Large intestine (tissue), 3 donors: ENCODE data around the gene PHLDB2. TPM values are rescaled to one million over a fixed set of nuclear protein-coding genes. Genes with fewer than 3 reads are reported as not detected.
A peak's percentile ranks its signal among the peaks of the same experiment; 100 is the strongest.

Experiments
- DNase-seq, 2 donors: peaks; one replicate each; pipeline versions ENCODE4 v3.0.0 to v3.0.0-alpha.2; 2013
- H3K27ac ChIP-seq: one replicate; pipeline ENCODE4 v1.5.1; 2013; ENCODE audit warnings: low read length
- H3K27me3 ChIP-seq: 2 replicates; pipeline ENCODE4 v1.6.1; 2013; ENCODE audit warnings: low read length; ENCODE audit not compliant: control insufficient read depth, insufficient read depth
- H3K36me3 ChIP-seq: 2 replicates; pipeline ENCODE4 v1.6.1; 2013; ENCODE audit warnings: low read length; ENCODE audit not compliant: control insufficient read depth, insufficient read depth
- H3K4me1 ChIP-seq: one replicate; pipeline ENCODE4 v1.6.1; 2013; ENCODE audit warnings: low read length; ENCODE audit not compliant: control insufficient read depth, insufficient read depth
- H3K4me3 ChIP-seq: one replicate; pipeline ENCODE4 v1.5.1; 2013; ENCODE audit warnings: low read length
- H3K9me3 ChIP-seq: one replicate; pipeline ENCODE4 v1.6.1; 2013; ENCODE audit warnings: mild to moderate bottlenecking, low read depth, low read length, moderate library complexity; ENCODE audit not compliant: control insufficient read depth
- WGBS: methylation state at CpG from one replicate; pipeline ENCODE4 v1.1.5; 2013; ENCODE audit warnings: low lambda C conversion rate; ENCODE audit not compliant: insufficient coverage; 5-methylcytosine and 5-hydroxymethylcytosine counted together
- polyA plus RNA-seq: library from polyadenylated mRNA; unstranded; fragments of 120-200 nt; gene quantifications from one replicate; pipeline ENCODE4 v1.2.1, GENCODE V29; 2013

The PHLDB2 gene
- polyA plus RNA-seq, 1 donor: 22.2 TPM

DNA sequence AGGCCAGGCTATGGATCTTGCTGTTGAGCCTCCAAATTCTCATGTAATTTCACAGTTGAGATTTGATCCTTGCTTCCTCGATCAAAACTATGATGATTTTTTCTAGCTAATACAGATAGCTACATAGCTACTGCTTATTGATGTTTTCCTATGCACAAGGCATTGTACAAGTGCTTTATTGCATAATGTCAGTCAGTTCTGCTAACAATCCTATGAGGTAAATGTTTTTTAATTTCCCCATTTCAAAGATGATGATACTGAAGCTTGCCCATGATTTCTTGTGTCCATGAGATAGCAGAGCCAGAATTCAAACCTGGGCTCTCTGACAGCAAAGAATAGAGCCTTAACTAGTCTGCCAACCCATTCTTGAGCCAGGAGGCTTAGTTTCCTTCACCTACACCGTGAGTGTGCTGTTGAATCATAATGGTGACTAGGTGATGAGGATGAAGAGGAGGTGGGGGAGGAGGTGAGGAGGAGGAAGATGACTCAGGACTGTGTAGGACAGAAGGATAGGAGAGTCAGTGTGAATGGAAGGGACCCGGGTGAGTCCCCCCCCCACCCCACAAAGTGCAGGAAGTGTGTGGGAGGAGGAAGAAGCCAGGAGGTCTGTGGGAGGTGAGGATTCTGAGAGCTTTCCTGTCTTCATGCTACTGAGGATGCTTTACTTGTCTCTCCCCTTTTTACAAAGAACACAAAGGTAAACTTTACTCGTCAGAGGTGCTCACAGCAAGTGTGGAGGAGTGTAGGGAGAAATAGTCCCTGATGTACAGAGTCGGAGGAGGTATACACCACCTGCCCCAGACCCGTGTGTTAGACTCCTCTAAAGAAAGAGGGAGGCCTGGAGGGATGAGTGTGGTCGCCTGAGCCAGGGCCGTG is 143.3 kb downstream of the PHLDB2 start:
- H3K9me3 ChIP-seq: no peaks in the 10 kb centered on the region
- 20% methylated on average over 1 of the region's 8 CpGs for WGBS
- DNase-seq: no peak

DNA sequence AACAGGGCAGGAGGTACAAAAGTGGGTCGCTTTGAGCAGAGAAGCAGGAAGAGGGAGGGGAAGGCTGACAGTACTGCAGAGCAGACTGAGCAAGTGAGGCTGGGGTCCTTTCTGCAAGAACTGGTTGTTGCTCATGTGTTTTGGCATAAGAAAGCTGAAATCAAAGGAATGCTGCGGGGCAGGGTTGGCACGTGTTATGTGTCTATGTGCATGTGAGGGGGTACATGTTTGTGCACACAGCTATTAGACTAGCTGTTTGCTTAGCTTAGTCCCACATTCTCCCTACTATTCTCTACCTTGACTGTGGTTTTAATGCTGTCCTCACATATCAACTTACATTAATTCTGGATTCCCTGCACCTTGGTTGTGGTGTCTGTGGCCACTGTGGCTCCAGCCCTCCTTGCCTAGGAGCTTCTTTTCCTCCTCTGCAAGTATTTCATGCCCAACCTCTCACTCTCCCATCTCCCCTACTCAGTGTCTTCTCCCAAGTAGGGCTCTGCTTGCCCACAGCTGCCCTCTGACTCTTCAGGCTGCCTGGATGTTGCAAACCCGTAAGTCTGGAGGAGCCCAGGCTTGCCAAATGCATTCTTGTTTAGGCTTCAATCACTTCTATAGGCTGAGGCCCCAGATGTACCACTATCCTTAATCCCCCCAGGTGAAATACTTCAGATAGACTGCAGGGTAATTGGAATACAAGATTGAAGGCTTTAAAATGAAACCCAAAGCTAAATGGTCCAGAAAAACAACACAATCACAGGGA is 144.4 kb downstream of the PHLDB2 start:
- no peak for DNase-seq
- 100% methylated on average over 1 of the region's 4 CpGs for WGBS
- Histone ChIP-seq H3K4me3 (no peak overlapping the region), H3K27ac (no peak overlapping the region), H3K9me3 (no peaks in the 10 kb centered on the region), H3K27me3 (peaks cover 15% of the 10 kb centered on the region), H3K36me3 (no peaks in the 10 kb centered on the region), H3K4me1 (peaks cover 6% of the 10 kb centered on the region)

More for the DNA sequence above, 143.3 kb downstream of the PHLDB2 start:
- Histone ChIP-seq H3K27me3 (peaks cover 17% of the 10 kb centered on the region), H3K27ac (no peak overlapping the region), H3K4me1 (peaks cover 8% of the 10 kb centered on the region), H3K36me3 (no peaks in the 10 kb centered on the region), H3K4me3 (no peak overlapping the region)

DNA sequence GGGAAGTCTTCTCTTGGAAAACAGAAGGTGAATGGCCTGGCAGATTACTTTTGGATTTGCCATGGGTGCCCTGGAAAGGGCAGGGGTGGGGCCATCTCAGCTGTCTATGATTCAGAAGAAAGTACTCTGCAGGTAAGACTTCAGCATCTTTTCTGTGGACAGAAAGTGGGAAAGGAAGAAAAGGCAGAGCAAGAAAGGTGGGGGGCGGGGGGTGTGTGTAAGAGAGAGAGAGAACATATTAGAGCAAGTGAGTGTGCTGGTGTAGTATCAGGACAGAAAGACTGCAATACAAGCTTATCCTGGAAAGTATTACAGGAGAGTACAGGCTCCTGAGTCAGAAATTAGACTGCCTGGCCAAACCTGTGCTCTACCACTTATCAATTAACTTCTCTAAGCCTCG is 145.1 kb downstream of the PHLDB2 start:
- 100% methylated on average over 1 of the region's 2 CpGs for WGBS
- no peak for DNase-seq

DNA sequence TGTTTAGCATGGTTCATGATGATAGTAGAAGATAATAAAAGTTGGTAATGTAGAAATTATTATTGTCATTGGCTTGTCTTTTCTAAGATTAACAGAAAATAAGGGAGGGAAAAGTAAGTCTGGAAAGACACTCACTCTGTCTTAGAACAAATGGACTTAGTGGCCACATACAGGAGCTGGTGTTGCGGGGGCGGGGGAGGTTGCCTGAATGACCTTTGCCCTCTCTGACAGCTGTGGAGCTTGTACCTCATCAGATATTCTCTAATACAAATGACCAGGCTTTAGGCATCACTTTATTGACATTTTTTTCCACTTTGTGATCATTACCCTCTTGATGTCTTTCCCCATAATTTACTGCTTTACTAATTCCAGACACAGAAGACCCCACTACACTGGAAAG is 145.6 kb downstream of the PHLDB2 start:
- no peaks in the 10 kb centered on the region for H3K4me1 ChIP-seq
- H3K27ac ChIP-seq: no peak overlapping the region
- no peaks in the 10 kb centered on the region for H3K9me3 ChIP-seq
- DNase-seq: peak; percentile 38 to 62
- no peaks in the 10 kb centered on the region for H3K36me3 ChIP-seq
- peaks cover 8% of the 10 kb centered on the region for H3K27me3 ChIP-seq
- no CpG with 5 or more reads among the region's 2 CpGs for whole genome bisulfite sequencing
- no peak overlapping the region for H3K4me3 ChIP-seq

More for the DNA sequence above, 145.1 kb downstream of the PHLDB2 start:
- peaks cover 4% of the 10 kb centered on the region for H3K4me1 ChIP-seq
- H3K36me3 ChIP-seq: no peaks in the 10 kb centered on the region
- no peak overlapping the region for H3K4me3 ChIP-seq
- H3K27me3 ChIP-seq: peaks cover 13% of the 10 kb centered on the region
- no peak overlapping the region for H3K27ac ChIP-seq
- H3K9me3 ChIP-seq: no peaks in the 10 kb centered on the region

DNA sequence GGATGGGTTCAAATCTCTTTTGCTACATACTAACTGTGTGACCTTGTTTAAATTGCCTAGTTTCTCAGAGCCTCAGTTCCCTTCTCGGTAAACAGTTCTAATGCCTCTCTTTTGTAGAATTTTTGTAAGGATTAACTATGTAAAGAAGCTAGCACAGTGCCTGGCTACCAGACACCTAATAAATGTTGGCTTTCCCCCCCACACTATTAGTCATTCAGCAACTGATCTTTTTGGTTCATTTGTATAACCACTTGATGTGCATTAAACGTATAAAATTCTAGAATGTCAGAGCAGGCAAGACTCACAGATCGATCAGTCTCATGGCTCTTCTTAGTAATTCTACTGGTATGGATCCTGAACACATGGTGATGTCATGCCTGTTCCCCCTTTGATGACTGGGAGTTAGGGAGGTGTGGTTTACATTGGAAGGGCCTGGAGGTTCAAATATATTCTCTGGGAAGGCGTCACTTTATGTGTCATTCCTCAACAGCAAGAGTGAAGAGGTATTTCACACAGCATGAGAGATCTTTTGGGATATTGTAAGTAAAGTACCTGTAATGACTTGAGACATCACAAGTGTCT is 146.1 kb downstream of the PHLDB2 start:
- Histone ChIP-seq H3K36me3 (no peaks in the 10 kb centered on the region), H3K4me3 (no peak overlapping the region), H3K27me3 (peaks cover 6% of the 10 kb centered on the region), H3K9me3 (no peaks in the 10 kb centered on the region), H3K27ac (no peak overlapping the region), H3K4me1 (no peaks in the 10 kb centered on the region)
- no CpG with 5 or more reads among the region's 4 CpGs for WGBS
- no peak for DNase-seq

DNA sequence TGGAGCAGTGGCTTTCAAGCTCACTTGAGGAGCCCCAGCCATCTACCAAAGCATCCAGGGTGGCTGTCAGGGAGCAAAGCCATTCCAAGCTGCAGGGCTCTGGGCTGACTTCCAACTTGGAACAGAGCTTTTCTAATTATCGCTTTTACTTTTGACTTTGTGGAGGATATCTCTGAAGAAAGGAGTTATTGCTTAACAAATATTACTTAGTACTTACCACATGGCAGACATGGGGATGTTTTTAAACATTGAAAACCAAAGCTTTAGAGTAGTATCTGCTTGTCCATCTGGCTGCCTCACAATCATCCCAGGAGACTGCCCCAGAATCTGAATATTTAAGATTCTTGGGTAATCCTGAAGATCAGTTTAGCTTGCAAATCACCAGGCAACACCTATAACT is 148.6 kb downstream of the PHLDB2 start:
- no peaks in the 10 kb centered on the region for H3K4me1 ChIP-seq
- H3K27me3 ChIP-seq: no peaks in the 10 kb centered on the region
- DNase-seq: no peak
- H3K4me3 ChIP-seq: no peak overlapping the region
- H3K36me3 ChIP-seq: no peaks in the 10 kb centered on the region
- no peak overlapping the region for H3K27ac ChIP-seq
- 60% methylated on average over 1 of the region's 1 CpG for WGBS
- H3K9me3 ChIP-seq: no peaks in the 10 kb centered on the region

DNA sequence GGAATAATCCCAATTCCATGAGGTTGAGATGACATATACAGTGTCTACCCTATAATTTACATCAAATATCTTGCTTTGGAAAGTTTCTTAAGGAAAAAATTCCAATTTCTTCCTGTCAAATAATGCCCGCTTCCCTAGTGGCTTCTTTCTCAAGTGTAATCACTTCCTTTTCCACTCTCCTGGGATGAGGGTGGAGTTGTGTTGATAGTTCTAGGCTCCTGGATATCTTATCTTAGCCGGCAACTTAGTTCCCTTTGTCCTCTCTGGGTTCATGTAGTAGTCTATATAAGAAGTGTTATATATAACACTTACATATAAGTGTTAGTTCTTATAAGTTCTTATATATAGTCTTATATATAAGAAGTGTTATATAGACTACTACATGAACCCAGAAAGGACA is 150.6 kb downstream of the PHLDB2 start:
- Histone ChIP-seq H3K4me1 (no peaks in the 10 kb centered on the region), H3K27ac (no peak overlapping the region), H3K9me3 (no peaks in the 10 kb centered on the region), H3K36me3 (no peaks in the 10 kb centered on the region), H3K27me3 (no peaks in the 10 kb centered on the region), H3K4me3 (no peak overlapping the region)
- DNase-seq: peak in 1 of 2 donors; percentile 29
- WGBS: 38% methylated on average over 2 of the region's 2 CpGs

DNA sequence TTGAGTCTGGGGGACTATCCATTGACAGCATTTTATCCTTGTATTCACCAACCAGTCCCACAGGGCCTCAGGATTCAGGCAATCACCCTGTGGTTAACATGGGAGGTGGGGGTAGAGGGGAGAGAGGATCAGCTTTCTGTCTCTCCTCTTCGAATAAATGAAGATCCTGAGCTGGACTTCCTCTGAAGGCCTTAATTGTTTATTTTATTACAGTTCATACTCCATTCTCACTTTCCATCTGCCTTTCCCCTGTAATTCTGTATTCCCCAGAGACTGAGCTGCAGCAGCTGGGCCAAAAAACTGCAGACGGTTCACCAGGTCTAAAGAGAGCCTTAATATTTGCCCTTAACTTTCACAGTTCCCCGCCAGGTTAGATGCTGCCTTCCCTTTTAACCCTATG is 151.6 kb downstream of the PHLDB2 start:
- Histone ChIP-seq H3K36me3 (no peaks in the 10 kb centered on the region), H3K4me1 (no peaks in the 10 kb centered on the region), H3K4me3 (no peak overlapping the region), H3K9me3 (no peaks in the 10 kb centered on the region), H3K27me3 (no peaks in the 10 kb centered on the region), H3K27ac (no peak overlapping the region)
- WGBS: no CpG with 5 or more reads among the region's 3 CpGs
- DNase-seq: no peak

DNA sequence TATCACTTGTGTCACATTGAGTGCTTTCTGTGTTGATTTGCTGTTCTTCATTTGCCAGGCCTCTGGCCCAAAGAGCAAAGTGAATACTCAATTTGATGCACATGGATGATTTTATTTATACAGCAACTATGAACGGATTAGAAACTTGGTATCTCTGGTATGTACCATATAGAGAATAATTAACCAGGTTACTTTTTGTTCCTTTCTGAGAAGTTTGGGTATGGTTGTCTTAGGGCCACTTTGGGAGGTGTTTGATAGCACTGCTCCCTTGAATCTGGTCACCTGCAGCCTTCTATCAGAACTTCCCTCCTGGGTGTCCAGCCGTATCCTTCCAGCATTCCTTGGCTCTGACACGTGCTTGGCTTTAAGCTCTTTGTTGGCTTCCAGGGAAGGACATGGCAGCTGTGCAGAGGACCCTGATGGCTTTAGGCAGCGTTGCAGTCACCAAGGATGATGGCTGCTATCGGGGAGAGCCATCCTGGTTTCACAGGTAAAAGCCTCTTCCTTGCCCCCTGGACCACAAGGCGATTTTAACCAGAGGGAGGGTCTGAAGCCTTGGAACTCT is 152.4 kb downstream of the PHLDB2 start:
- Histone ChIP-seq H3K4me3 (no peak overlapping the region), H3K9me3 (no peaks in the 10 kb centered on the region), H3K36me3 (no peaks in the 10 kb centered on the region), H3K27ac (no peak overlapping the region), H3K27me3 (no peaks in the 10 kb centered on the region), H3K4me1 (no peaks in the 10 kb centered on the region)
- no peak for DNase-seq
- WGBS: no CpG with 5 or more reads among the region's 6 CpGs
